ENCODE measurements around the gene BCAS1.

GRCh38 chr20:54116550-54117235 is 46.3 kb upstream of the BCAS1 start:
- no peak for TF ChIP-seq CTCF (IDR thresholded peaks at IDR 0.05; ENCODE audit: low read length)
- TF ChIP-seq EZH2phosphoT487 (IDR thresholded peaks at IDR 0.05; ENCODE audit: low read length), result no peak
- no peak for TF ChIP-seq EZH2 (optimal IDR thresholded peaks at IDR 0.05; ENCODE audit: low read depth, low read length)
